ENCODE data around the gene INCENP. TPM values are rescaled to one million over a fixed set of nuclear protein-coding genes. Genes with fewer than 3 reads are reported as not detected.

The INCENP gene
- total RNA-seq, 2 donors from 2014 or later, result 10.3 to 33.7 TPM

GRCh38 chr11:62120431-62120830, 3.4 kb upstream of the INCENP start:
- no peaks in the 10 kb centered on the region for H3K36me3 ChIP-seq
- no peaks in the 10 kb centered on the region for H3K4me1 ChIP-seq (replicated peaks)
- H3K27ac ChIP-seq, result no peak overlapping the region
- no peak for DNase-seq (ENCODE audit: low spot score)
- H3K27me3 ChIP-seq (replicated peaks; ENCODE audit: insufficient read depth), result no peaks in the 10 kb centered on the region
- H3K4me3 ChIP-seq, result no peak overlapping the region
- 82% methylated on average over 5 of the region's 5 CpGs for WGBS
- no peak for TF ChIP-seq CTCF (IDR thresholded peaks at IDR 0.05)
- H3K9me3 ChIP-seq, result no peaks in the 10 kb centered on the region
- intact Hi-C loops (cut with DNase I), result no loop called here

- intact Hi-C loops (cut with DNase I), result no loop called here
- Histone ChIP-seq H3K4me3 (no peak overlapping the region), H3K9me3 (no peaks in the 10 kb centered on the region), H3K36me3 (no peaks in the 10 kb centered on the region), H3K27me3 (replicated peaks; ENCODE audit: insufficient read depth) (no peaks in the 10 kb centered on the region), H3K4me1 (replicated peaks) (no peaks in the 10 kb centered on the region), H3K27ac (no peak overlapping the region)
- TF ChIP-seq POLR2AphosphoS5 (IDR thresholded peaks at IDR 0.05) (no peak), POLR2A (IDR thresholded peaks at IDR 0.05) (no peak), CTCF (IDR thresholded peaks at IDR 0.05) (no peak)
- WGBS, result 65% methylated on average over 6 of the region's 6 CpGs
- DNase-seq (ENCODE audit: low spot score), result no peak
Observed at GRCh38 chr11:62122076-62122475, 1.7 kb upstream of the INCENP start.

- Histone ChIP-seq H3K27me3 (replicated peaks; ENCODE audit: insufficient read depth) (no peaks in the 10 kb centered on the region), H3K4me3 (peak overlapping the region; percentile 68 to 79), H3K36me3 (no peaks in the 10 kb centered on the region), H3K4me1 (replicated peaks) (no peaks in the 10 kb centered on the region), H3K9me3 (no peaks in the 10 kb centered on the region), H3K27ac (peak overlapping the region; percentile 52 to 57)
- intact Hi-C loops (cut with DNase I), result no loop called here
- WGBS, result 5% methylated on average over 38 of the region's 39 CpGs
- TF ChIP-seq CTCF (IDR thresholded peaks at IDR 0.05) (no peak), POLR2AphosphoS5 (IDR thresholded peaks at IDR 0.05) (no peak), POLR2A (IDR thresholded peaks at IDR 0.05) (no peak)
- peak; percentile 14 for DNase-seq (ENCODE audit: low spot score)
Observed at GRCh38 chr11:62124186-62125113, 639 bp downstream of the INCENP start.

- DNase-seq (ENCODE audit: low spot score), result no peak
- intact Hi-C loops (cut with DNase I), result no loop called here
- Histone ChIP-seq H3K27me3 (replicated peaks; ENCODE audit: insufficient read depth) (no peaks in the 10 kb centered on the region), H3K4me3 (no peak overlapping the region), H3K27ac (no peak overlapping the region), H3K9me3 (no peaks in the 10 kb centered on the region), H3K36me3 (no peaks in the 10 kb centered on the region), H3K4me1 (replicated peaks) (no peaks in the 10 kb centered on the region)
- TF ChIP-seq CTCF (IDR thresholded peaks at IDR 0.05) (no peak), POLR2A (IDR thresholded peaks at IDR 0.05) (no peak), POLR2AphosphoS5 (IDR thresholded peaks at IDR 0.05) (no peak)
- 27% methylated on average over 4 of the region's 4 CpGs for WGBS
Observed at GRCh38 chr11:62125316-62125715, 1.5 kb downstream of the INCENP start.

- 47% methylated on average over 3 of the region's 3 CpGs for WGBS
- intact Hi-C loops (cut with DNase I), result no loop called here
- TF ChIP-seq POLR2A (IDR thresholded peaks at IDR 0.05) (no peak), POLR2AphosphoS5 (IDR thresholded peaks at IDR 0.05) (no peak), CTCF (IDR thresholded peaks at IDR 0.05) (no peak)
- no peaks in the 10 kb centered on the region for H3K36me3 ChIP-seq
- no peak overlapping the region for H3K4me3 ChIP-seq
- H3K27ac ChIP-seq, result no peak overlapping the region
- DNase-seq (ENCODE audit: low spot score), result no peak
- no peaks in the 10 kb centered on the region for H3K27me3 ChIP-seq (replicated peaks; ENCODE audit: insufficient read depth)
- H3K9me3 ChIP-seq, result no peaks in the 10 kb centered on the region
- no peaks in the 10 kb centered on the region for H3K4me1 ChIP-seq (replicated peaks)
Observed at GRCh38 chr11:62125881-62126280, 2.1 kb downstream of the INCENP start.
